ENCODE data around the gene KIAA0930.

KIAA0930 gene

GRCh38 chr22:45218976-45219375, 21.7 kb downstream of the KIAA0930 start:
- H3K27ac ChIP-seq = no peak overlapping the region
- TF ChIP-seq CTCF (IDR thresholded peaks at IDR 0.05) (no peak), ZFX (IDR thresholded peaks at IDR 0.05; ENCODE audit: borderline replicate concordance) (no peak)

- H3K27ac ChIP-seq = no peak overlapping the region
Measured at GRCh38 chr22:45217806-45218205, 22.9 kb downstream of the KIAA0930 start.

GRCh38 chr22:45217345-45217744, 23.3 kb downstream of the KIAA0930 start:
- no peak overlapping the region for H3K27ac ChIP-seq

More at GRCh38 chr22:45217806-45218205, 22.9 kb downstream of the KIAA0930 start:
- no peak for TF ChIP-seq CTCF (IDR thresholded peaks at IDR 0.05)
- TF ChIP-seq ZFX (IDR thresholded peaks at IDR 0.05; ENCODE audit: borderline replicate concordance) = no peak

GRCh38 chr22:45216133-45217003, 24.3 kb downstream of the KIAA0930 start:
- H3K27ac ChIP-seq = no peak overlapping the region
- TF ChIP-seq CTCF (IDR thresholded peaks at IDR 0.05) = no peak
- TF ChIP-seq ZFX (IDR thresholded peaks at IDR 0.05; ENCODE audit: borderline replicate concordance) = no peak

More at GRCh38 chr22:45217345-45217744, 23.3 kb downstream of the KIAA0930 start:
- no peak for TF ChIP-seq CTCF (IDR thresholded peaks at IDR 0.05)
- no peak for TF ChIP-seq ZFX (IDR thresholded peaks at IDR 0.05; ENCODE audit: borderline replicate concordance)

GRCh38 chr22:45212992-45213751, 27.5 kb downstream of the KIAA0930 start:
- no peak for TF ChIP-seq ZFX (IDR thresholded peaks at IDR 0.05; ENCODE audit: borderline replicate concordance)
- no peak for TF ChIP-seq CTCF (IDR thresholded peaks at IDR 0.05)
- H3K27ac ChIP-seq = no peak overlapping the region

- no peak overlapping the region for H3K27ac ChIP-seq
- TF ChIP-seq CTCF (IDR thresholded peaks at IDR 0.05) (no peak), ZFX (IDR thresholded peaks at IDR 0.05; ENCODE audit: borderline replicate concordance) (no peak)
Measured at GRCh38 chr22:45212306-45212709, 28.4 kb downstream of the KIAA0930 start.
